K562 (cell line): Measurements from ENCODE around the gene PPFIA3. TPM values are rescaled to one million over a fixed set of nuclear protein-coding genes. Genes with fewer than 3 reads are reported as not detected.

ENCODE experiments used
- DMBX1 ChIP-seq: fragments of 250-450 bp; sonication (Bioruptor Pico); IDR thresholded peaks from 2 replicates; pipeline ENCODE4 v1.8.0; 2022; ENCODE audit warnings: inconsistent platforms, mild to moderate bottlenecking, moderate library complexity, borderline replicate concordance
- DNMT1 ChIP-seq: fragments of 450-650 bp; IDR thresholded peaks from 2 replicates; pipeline ENCODE4 v1.6.1; 2016; ENCODE audit warnings: antibody characterized with exemption, mild to moderate bottlenecking
- E2F3 ChIP-seq: fragments of 250-450 bp; sonication (Bioruptor Pico); IDR thresholded peaks from 2 replicates; pipeline ENCODE4 v1.4.0; 2020; ENCODE audit warnings: mild to moderate bottlenecking
- NONO ChIP-seq, 2 experiments: fragments of 200-400 bp in 1 of 2; fragments of 450-650 bp in 1 of 2; formaldehyde crosslinking in 1 of 2; IDR thresholded peaks; 2 replicates each; pipeline ENCODE4 v1.6.1; 2017; ENCODE audit warnings: low read depth in 2 of 2, mild to moderate bottlenecking in 2 of 2, moderate library complexity in 2 of 2, low read length in 1 of 2
- POLR2B ChIP-seq: fragments of 450-650 bp; IDR thresholded peaks from 2 replicates; pipeline ENCODE4 v1.6.1; 2018; ENCODE audit warnings: low read depth; ENCODE audit not compliant: partially characterized antibody
- POLR2H ChIP-seq: IDR thresholded peaks from 2 replicates; pipeline ENCODE4 v1.6.1; 2016; ENCODE audit warnings: missing genetic modification characterization, low read depth, mild to moderate bottlenecking, control low read depth, missing compliant biosample characterization, moderate library complexity
- POU5F1 ChIP-seq: fragments of 150-350 bp; IDR thresholded peaks from 2 replicates; pipeline ENCODE4 v1.6.1; 2014; ENCODE audit warnings: borderline replicate concordance, low read length, low read depth, mild to moderate bottlenecking; ENCODE audit not compliant: partially characterized antibody
- RBM14 ChIP-seq: fragments of 200-400 bp; formaldehyde crosslinking; IDR thresholded peaks from 2 replicates; pipeline ENCODE4 v1.6.1; 2018; ENCODE audit warnings: low read depth, mild to moderate bottlenecking, low read length, moderate library complexity, borderline replicate concordance; ENCODE audit not compliant: insufficient read depth
- SMAD2 ChIP-seq: fragments of 150-350 bp; IDR thresholded peaks from 2 replicates; pipeline ENCODE4 v1.6.1; 2014; ENCODE audit warnings: low read depth, mild to moderate bottlenecking, low read length
- SMAD4 ChIP-seq: fragments of 250-450 bp; sonication (Bioruptor Pico); conservative IDR thresholded peaks from 2 replicates; pipeline ENCODE4 v1.8.0; 2021; ENCODE audit warnings: inconsistent platforms, mild to moderate bottlenecking, moderate library complexity
- SMARCA5 ChIP-seq: fragments of 450-650 bp; IDR thresholded peaks from 2 replicates; pipeline ENCODE4 v1.6.1; 2016
- UBTF ChIP-seq, 2 experiments: IDR thresholded peaks; 2 replicates each; pipeline ENCODE4 v1.6.1; 2012; ENCODE audit warnings: improper control_type of control experiment in 2 of 2, low read depth in 2 of 2, low read length in 2 of 2, borderline replicate concordance in 1 of 2
- ZBED1 ChIP-seq: IDR thresholded peaks from 2 replicates; pipeline ENCODE4 v1.6.1; 2014
- ZFP91 ChIP-seq: sonication (generic); formaldehyde crosslinking; IDR thresholded peaks from 2 replicates; pipeline ENCODE4 v1.8.0; 2022; ENCODE audit warnings: mild to moderate bottlenecking, missing genetic modification reagents
- ZKSCAN1 ChIP-seq: fragments of 150-350 bp; IDR thresholded peaks from 2 replicates; pipeline ENCODE4 v1.6.1; 2016; ENCODE audit warnings: low read depth, low read length
- ZKSCAN3 ChIP-seq: fragments of 250-450 bp; sonication (Bioruptor Pico); IDR thresholded peaks from 2 replicates; pipeline ENCODE4 v1.4.0; 2020
- ZNF232 ChIP-seq: sonication (generic); formaldehyde crosslinking; IDR thresholded peaks from 2 replicates; pipeline ENCODE4 v1.8.0; 2022; ENCODE audit warnings: mild to moderate bottlenecking, missing genetic modification reagents
- ZNF395 ChIP-seq: fragments of 200-800 bp; sonication (Bioruptor generic); IDR thresholded peaks from 2 replicates; pipeline ENCODE4 v1.6.1; 2017; ENCODE audit warnings: missing genetic modification characterization, missing compliant biosample characterization
- ZNF740 ChIP-seq, 3 experiments: fragments of 200-800 bp in 1 of 3; sonication (Bioruptor generic) in 1 of 3; sonication (generic) in 1 of 3; formaldehyde crosslinking in 1 of 3; IDR thresholded peaks; 2 replicates each; pipeline versions ENCODE4 v1.6.1 to v1.8.0; 2016 to 2022; ENCODE audit warnings: mild to moderate bottlenecking in 2 of 3, missing compliant biosample characterization in 2 of 3, missing genetic modification characterization in 2 of 3, missing genetic modification reagents in 1 of 3
- polyA plus RNA-seq, 8 experiments: library from polyadenylated mRNA; depleted of rRNA in 4 of 8; stranded (reverse) in 5 of 8; unstranded in 3 of 8; fragments of >200 nt; fragmentation: Nextera tagmentation in 2 of 8; fragmentation: Illumina TruSeq in 1 of 8; extraction: Ambion mirVana in 2 of 8; extraction: Trizol in 1 of 8; gene quantifications; 2 replicates each; pipeline versions ENCODE4 v1.2.1 to v1.2.3, GENCODE V29; 2011 to 2014; ENCODE audit warnings: inconsistent platforms in 1 of 8, missing spikeins in 1 of 8
- total RNA-seq, 7 experiments: library from RNA; depleted of rRNA in 6 of 7; stranded (reverse); fragments of >200 nt in 6 of 7; fragmentation: Illumina TruSeq in 2 of 7; extraction: Trizol in 2 of 7; gene quantifications; 2 replicates each; pipeline versions ENCODE4 v1.2.1 to v1.2.3, GENCODE V29; 2011 to 2021; ENCODE audit warnings: low replicate concordance in 1 of 7

PPFIA3 gene
- total and polyA plus RNA-seq, 9 of the 15 experiments (the other 6 are each of a cell fraction or from before 2014, with no cell fraction given) = 0.10 to 53.0 (median 17.6) TPM

GRCh38 chr19:49085020-49085867 is 34.1 kb upstream of the PPFIA3 start, which contains the start of gene SNRNP70 (continued):
- peak; percentile 25 to 77; a peak in 2 of 4 replicates for TF ChIP-seq NONO (IDR thresholded peaks at IDR 0.05; ENCODE audit: low read depth in 2 of 2, low read length in 1 of 2)
- TF ChIP-seq E2F3 = peak; percentile 69; the same call in 1 of the 2 replicates
- peak; percentile 98 for TF ChIP-seq POLR2B
- TF ChIP-seq ZKSCAN1 = peak; percentile 32; the same call in 1 of the 2 replicates
- TF ChIP-seq POU5F1 = no peak
- no peak for TF ChIP-seq ZNF395 (CRISPR knock-in tag)
- TF ChIP-seq SMARCA5 = no peak
- no peak for TF ChIP-seq ZKSCAN3 (CRISPR knock-in tag)
- no peak for TF ChIP-seq DNMT1
- peak; percentile 91 for TF ChIP-seq POLR2H
- peak; percentile 76; the same call in 1 of the 2 replicates for TF ChIP-seq ZNF740 (CRISPR knock-in tag; IDR thresholded peaks at IDR 0.05)
- TF ChIP-seq ZNF740 (tag; IDR thresholded peaks at IDR 0.05) = 0 out of 4 replicates have a peak, but pooled peaks of 1 of the 2 experiments have one; percentile 33
- TF ChIP-seq UBTF (IDR thresholded peaks at IDR 0.05; ENCODE audit: borderline replicate concordance in 1 of 2, low read depth in 2 of 2, low read length in 2 of 2) = 0 out of 4 replicates have a peak, but pooled peaks of 1 of the 2 experiments have one; percentile 56
- TF ChIP-seq SMAD2 = no peak
- 0 out of 2 replicates have a peak, but pooled peaks have one; percentile 70 for TF ChIP-seq ZNF232
- TF ChIP-seq ZBED1 = peak; percentile 83
- TF ChIP-seq RBM14 = no peak
- peak; percentile 61 for TF ChIP-seq SMAD4 (CRISPR knock-in tag)
- TF ChIP-seq DMBX1 = peak; percentile 76; the same call in 1 of the 2 replicates
- peak; percentile 64; the same call in 1 of the 2 replicates for TF ChIP-seq ZFP91 (CRISPR knock-in tag)
